Ramos (cell line): ENCODE measurements around the gene KCNA1.
"Not testable (repeated sequence)": the region's sequence is repeated elsewhere in the genome, so short reads cannot be mapped to it uniquely, and the experiment has no call there.

Experiments
- in situ Hi-C: fragments of 300-500 bp; cut with MboI; formaldehyde crosslinking; loops from one replicate; pipeline ENCODE4 v1.14.3; 2022; ENCODE audit warnings: low sequenced_read_pairs; ENCODE audit not compliant: unreplicated experiment

KCNA1 gene

DNA sequence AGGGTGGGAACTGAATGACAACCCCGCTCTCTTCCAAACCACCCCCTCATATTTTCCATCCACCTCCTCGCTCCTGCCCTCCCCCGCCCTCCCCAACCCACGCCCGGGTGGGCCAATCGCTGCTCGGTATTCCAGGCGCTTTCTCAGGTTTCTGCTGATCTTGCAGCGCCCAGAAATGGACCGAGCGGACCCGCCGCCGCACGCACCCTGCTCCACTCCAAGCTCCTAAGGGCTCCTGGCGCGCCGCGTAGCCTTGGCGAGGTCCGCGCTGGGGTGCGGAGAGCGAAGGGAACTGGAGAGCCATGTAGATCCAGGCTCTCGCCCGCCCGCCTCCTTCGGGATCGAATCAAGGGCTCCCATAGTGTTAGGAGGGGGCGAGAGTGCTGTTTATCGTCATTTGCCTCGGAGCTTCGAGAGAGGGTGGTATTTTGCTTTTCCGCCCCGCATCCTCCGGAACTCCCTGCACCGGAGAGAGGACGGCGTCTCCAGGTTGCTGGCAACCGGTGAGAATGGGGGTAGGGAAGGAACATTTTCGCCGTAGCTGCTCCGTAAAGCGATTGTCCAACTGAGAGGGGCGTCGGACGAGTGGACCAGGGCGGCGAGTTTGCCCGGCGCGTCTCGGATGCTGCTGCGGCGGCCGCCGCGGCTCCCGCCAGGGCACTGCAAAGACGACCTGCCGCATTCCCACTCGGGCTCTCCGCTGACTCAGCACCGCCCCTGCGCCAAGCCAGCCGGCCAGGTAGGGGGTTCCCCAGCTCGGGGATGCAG, at the start of gene KCNA1:
Gene KCNA1, plus strand, starts transcription at position 172 of the 768 bp plus-strand sequence. CDS start 1,474 bp downstream, outside the sequence.
- in situ Hi-C loops: no loop called here

DNA sequence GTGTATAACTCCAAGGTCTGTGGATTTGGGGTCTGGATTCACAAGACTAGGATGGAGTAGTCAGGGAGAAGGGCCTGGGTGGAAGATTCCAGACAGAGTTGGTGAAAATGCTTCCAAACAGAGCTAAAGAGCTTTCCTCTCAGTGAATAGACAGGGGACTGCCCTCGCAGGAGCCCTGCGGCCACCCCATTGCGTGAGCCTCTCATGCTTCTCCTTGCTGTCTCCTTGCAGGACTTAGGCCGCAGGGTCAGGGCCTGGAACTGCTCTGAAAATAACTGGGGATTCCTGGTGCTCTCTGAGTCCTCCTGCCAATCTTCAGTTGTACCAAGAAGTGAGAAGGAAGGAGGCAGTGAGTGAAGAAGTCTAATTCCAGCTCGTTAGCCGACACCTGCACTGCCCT, 49.0 kb upstream of the KCNA1 start:
- in situ Hi-C loops: no loop called here

DNA sequence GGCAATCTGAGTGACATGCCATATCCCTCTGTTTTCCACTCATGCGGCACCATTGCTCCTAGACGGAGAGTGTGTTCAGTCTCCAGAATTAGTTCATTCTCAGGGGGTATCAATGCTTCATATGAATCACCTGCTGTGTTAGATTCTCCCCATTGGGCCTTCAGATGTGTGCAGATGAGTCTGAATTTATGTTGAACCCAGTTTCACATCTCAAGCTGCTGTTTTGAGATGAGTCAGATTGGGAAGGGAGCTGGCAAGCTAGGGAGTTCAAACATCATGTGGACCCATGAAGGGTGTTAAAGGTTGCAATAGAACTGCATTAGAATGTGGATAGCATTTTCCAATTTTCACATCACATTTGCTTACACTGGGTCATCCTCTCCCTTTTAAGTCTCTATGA, 46.9 kb upstream of the KCNA1 start:
- in situ Hi-C loops: no loop called here

DNA sequence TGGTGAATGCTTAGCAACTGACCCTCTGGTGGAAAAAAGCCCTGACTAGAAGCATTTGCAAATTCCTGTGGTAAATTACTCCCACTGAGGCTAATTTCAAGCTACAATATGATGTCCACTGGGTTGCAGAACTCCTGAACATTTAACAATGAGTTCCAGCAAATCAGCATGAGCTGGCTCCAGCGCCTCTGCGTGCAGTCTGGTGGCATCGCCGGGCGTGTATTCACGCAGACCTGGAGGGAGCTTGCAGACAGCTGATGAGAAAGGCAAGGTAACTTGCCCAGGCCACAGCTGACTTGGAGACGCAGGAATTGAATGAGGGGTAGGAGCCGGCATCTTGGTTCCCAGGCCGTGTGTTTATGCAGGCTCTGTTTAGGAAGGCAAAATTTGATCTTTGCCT, 45.1 kb upstream of the KCNA1 start:
- in situ Hi-C loops: no loop called here

DNA sequence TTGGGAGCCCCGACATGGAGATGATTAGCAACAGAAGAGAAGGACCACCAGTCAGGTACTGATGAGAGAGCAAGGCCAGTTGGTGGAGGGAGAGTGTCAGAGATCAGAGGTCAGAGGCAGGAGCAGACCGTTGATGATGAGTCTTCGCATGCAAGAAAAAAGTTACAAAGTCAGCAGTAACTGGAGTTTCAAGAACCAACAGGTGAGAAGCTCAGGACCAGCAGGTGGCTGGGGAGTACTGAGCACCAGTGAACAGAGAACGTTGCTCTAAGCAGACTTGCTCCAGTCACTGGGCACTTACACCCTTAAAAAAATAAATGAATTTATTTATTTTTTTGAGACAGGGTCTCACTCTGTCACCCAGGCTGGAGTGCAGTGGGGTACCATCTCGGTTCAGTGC, 44.5 kb upstream of the KCNA1 start:
- in situ Hi-C loops: no loop called here

DNA sequence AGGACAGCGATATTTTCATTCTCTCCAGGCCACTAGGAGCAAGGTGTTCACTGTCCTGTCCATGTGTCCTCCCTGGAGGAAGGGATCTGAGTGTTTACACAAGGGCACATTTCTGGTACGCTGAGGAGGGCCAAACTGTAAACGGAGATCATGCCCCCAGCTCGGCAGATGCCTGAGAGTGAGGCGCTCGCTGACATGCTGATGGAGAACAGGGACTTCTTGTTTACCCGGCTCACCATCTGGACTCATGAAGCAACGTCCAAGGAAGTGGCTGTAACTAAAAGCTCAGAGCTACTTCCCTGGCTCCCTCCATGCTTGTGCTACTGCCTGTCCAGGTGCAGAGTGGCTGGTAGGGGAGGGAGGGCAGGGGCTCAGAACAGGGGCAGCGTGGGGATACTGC, 43.4 kb upstream of the KCNA1 start:
- in situ Hi-C loops: no loop called here

DNA sequence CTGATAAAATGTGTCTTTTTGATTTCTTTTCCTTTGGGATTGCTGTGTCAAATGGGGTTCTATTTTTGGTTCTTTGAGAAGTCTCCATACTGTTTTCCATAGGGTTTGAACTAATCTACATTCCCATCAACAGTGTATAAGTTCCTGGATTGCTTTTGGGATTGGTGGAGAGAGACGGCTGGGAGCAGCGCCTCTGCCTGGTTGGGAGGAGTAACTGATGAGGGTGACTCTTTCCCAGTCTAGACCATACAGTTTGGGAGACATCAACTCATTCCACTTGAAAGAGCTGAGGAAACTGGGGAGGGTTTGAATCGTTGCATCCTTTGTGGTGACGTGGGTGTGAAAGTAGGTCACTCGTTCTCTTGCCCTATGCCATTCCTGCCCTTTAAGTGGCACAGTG, 42.3 kb upstream of the KCNA1 start:
- in situ Hi-C loops: no loop called here

DNA sequence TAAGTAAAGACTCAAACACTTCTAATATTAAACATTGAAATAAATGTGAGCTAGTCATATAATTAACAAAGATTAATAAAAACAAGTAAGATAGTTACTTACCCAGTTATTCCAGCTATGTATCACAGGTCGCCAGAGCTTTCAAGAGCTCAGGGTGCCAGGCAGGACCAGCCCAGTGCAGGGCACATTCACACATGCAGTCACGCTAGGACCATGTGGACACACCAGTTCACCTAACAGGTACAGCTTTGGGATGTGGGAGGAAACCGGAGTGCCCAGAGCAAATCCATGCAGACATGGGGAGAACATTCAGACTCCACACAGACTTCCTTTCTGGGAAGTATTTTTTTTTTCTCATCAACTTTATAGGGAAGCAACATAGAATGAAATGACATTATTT, 39.3 kb upstream of the KCNA1 start:
- in situ Hi-C loops: no loop called here

DNA sequence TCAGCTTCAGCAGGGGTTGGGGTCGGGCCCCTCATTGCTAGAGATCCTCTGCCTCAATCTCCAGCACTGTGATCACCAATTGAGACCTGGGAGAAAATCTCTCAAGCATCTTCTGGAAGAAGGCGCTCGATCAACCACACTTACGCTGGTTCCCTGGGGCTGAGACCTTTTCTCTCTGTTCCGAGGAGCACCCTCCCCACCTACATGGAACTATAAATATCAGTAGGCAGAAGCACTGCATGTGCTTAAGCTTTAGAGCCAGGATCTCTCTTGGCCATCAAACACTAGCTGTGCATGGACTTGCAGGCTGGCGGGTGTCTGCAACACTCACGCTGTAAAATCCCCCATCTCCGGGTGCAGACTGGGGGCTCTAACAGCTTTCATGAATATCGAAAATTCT, 38.2 kb upstream of the KCNA1 start:
- in situ Hi-C loops: no loop called here

DNA sequence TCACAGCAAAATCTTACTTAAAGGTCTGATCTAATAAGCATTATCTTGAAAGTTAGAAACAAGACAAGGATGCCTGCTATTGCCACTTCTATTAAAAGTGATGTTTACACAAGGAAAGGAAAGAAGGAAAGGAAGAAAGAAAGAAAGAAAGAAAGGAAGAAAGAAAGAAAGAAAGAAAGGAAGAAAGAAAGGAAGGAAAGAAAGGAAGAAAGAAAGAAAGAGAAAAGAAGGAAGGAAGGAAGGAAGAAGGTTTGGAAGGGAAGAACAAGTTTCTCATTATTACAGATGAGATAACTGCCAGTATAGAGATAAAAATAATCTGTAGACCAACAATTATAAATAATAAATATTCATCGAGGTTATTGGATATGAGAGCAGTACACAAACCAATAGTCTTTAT, 35.8 kb upstream of the KCNA1 start:
- in situ Hi-C loops: no loop called here

DNA sequence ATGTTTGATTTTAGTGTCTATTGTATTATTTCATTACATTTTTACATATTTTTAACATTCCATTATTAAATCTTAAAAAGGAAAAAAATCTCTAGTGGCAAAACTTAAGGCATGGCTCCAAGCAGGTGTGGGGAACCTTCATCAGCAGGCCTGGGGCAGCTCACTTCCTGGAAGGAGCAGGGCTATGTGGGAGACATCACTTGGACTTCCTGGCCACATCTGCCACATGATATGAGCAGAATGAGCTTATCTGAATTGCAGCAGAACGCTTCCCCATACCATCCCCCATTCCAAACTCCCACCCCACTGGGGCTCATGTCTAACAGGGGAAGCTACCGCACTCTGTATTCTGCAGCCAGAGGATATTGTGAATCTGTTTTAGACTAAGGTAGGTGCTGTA, 35.0 kb upstream of the KCNA1 start:
- in situ Hi-C loops: no loop called here

DNA sequence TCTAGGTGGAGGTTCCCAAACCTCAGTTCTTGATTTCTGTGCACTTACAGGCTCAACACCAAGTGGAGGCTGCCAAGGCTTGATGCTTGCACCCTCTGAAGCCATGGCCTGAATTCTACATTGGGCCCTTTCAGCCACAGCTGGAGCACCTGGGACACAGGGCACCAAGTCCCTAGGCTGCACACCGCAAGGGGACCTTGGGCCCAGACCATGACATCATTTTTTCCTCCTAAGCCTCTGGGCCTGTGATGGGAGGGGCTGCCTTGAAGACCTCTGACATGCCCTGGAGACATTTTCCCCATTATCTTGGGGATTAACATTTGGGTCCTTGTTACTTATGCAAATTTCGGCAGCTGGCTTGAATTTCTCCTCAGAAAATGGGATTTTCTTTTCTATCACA, 30.2 kb upstream of the KCNA1 start:
- in situ Hi-C loops: not testable (repeated sequence)

DNA sequence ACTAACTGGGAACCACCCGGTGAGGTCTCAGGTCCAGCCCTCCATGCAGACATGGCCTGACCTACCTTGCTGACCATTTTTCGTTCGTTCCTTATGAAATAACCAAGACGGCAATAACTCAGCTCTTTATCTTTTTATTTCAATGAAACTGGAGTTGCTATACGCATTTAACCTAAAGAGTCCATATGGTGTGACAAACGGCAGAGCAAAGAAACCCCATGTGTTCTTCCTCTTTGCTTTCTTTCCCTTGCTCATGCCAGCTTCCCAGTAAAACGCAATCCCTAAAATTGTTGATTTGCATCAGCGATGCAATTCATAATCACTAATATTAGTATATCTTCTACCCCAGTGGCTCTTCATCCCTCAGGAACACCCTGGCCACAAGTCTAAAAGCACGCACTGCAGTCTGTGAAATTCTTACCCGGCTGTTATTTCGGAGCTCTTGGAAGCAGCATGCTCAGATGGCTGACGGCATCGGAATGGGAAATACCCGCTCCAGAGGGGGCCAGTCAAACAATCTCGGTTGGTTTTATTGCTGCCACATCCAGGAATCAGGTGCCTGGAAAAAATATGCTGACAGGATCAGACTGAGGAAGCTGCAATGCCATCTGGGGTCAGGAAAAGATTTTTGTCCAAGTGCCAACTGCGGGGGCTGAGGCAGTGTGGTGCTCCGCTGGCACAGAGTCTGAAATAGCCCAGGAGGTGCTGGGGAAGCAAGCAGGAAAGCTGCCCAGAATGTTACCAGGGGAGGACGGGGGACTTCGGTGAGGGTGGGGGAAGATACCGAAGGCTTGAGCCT, 28.2 kb upstream of the KCNA1 start:
- in situ Hi-C loops: no loop called here

DNA sequence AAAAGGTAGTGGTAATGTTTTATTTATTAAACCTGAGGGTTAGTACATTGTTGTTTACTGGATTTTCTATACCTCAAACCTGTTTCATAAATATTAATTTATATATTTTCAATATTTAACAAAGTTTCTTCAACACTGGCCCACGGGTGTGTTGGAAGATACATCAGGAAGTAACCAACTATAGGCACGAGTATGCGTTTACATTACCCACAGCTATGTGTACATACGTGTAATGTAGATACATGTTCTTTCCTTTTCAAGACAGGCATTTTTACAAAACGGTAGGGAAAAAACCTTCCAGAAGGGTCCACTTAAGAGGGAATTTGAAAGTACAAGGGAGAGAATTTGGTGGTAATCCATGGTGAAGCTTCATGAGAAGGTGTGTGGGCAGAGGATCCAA, 17.8 kb upstream of the KCNA1 start:
- in situ Hi-C loops: no loop called here

DNA sequence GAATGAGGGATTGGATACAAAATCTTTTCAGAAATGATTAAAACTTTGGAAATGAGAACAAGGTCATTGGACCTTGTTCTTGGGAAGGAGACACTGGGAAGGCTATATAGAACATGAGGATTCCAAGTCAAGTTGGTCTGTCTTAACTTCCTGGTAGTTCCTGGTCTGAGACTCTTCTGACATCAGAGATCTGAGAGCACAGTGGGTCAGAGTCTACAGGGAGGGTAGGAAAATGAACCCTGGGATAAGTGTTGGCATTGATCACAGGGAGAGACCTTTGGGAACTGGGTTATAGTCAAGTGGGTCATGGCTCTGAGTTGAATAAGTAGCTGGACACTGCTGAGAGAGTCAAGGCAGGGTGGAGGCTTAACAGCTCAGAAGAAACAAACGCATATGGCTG, 17.3 kb upstream of the KCNA1 start:
- in situ Hi-C loops: no loop called here

DNA sequence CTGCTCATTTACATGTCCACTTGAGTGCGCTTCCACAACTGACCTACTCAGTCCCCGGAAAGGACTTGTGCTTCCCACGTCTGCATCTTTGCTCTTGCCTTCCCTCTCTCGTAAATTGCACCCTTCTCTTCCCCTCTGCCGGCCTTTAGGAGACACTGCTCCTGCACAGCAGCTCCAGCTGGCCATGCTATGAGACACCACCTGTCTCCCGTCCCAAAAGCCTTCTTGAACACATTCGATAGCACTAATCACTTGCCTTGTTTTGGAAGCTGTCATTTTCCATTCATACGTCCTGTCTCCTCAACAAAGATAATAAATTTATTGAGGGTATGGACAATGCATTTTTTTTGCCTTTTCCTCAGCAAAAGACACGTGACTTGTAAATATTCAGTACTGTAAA, 15.7 kb upstream of the KCNA1 start:
- in situ Hi-C loops: no loop called here

DNA sequence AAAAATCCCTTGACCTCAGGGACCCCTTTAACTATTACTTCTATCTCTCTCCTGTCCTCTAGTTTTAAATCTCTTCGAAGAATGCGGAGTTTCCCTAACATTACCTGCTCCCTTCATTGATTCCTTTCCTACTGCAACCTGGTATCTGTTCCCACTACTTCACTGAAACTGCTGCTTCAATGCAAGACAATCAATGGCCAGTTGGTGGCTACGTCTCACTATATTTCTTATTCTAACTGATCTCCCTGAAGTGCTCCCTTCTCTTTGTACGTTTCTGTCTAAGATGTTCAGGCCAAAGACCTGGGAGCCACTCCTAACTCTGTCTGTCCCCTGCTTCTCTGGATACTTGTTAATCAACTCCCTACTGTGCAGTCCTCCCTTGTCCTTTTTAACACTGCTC, 10.3 kb upstream of the KCNA1 start:
- in situ Hi-C loops: no loop called here

DNA sequence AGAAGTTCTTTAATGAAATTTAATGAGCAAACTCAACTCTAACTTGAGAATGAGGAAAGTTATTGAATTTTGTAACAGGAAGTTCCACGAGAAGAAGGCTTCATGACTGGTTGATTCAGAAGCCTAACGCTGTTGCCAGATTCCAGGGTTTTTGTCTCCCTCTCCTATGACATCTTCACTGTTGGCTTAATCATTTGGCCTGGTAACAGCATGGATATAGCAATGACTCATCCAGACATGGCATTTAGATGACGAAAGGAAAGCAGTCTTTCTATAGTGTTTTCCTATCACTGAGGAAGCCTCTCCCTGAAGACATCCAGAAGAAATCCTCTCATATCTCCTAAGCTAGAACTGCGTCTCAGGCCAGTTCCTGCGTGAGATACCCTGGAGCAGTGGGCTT, 9.4 kb upstream of the KCNA1 start:
- in situ Hi-C loops: no loop called here

DNA sequence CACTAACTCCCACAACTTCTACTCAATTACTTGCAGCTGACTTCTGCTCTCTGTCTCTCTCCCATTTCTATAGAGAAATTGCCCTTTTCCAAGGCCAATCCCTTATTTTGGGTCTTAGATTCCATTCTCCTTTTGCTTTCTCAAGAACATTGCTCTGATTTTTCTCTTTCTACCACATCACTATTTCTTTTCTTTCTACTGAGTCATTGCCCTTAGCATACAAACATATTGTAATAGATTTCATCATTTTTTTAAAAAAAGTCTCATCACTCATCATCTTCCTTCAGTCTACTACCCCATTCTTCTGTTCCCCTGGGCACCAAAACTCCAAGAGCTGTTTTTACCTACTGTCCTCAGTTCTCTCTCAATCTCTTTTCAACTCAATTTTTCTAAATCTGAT, 4.4 kb upstream of the KCNA1 start:
- in situ Hi-C loops: no loop called here

DNA sequence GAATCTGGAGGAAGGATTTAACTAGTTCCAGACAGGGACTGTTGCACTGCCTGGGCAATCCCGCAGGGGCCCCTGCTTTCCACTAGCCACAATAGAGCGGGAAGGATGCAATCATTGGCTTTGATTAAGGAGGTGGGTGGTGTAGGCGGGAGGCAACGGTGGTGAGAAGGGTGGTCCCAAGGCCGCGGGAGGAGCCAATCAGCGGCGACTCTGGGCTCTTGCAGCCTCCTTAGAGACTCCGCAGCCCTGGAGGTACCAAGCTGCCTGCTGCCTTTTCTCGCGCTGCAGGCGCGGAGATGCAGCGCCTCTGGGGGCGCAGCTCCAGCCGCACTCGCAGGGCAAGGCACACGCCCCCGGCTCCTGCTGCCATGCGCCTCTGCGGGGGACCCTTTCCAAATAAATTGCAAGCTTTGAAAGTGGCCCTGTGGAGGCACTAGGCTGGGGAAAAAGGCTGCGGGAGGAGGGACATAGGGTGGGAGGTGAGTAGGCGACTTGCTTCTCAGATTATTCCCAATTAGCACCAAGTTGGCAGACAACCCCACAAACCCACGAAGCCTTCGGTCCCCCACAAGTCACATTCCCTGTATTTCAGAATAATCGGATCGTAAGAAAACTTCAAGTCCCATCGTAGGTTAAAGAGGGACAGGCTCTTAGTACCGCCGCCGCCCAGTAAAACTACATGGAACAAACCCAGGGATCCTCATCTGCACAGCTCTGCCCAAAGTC, 858 bp upstream of the KCNA1 start:
- in situ Hi-C loops: no loop called here

DNA sequence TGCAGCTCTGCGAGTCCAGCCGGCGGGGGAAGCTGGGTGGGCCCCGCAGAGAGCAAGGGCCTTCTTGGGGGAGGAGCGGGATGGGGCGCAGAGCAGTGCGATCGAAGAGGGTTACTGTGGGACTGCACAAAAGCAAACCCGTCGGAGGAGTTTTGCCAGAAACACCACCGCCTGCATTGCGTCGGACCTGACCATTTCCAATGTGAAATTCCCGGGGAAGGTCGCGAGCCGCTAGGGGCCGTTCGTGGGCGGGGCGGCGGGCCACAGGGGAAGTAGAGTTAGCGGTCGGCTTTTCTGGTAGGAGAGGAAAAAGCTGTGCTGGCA, 333 bp upstream of the KCNA1 start:
- in situ Hi-C loops: no loop called here
